ENCODE data around the gene NWD2.

NWD2 gene

DNA sequence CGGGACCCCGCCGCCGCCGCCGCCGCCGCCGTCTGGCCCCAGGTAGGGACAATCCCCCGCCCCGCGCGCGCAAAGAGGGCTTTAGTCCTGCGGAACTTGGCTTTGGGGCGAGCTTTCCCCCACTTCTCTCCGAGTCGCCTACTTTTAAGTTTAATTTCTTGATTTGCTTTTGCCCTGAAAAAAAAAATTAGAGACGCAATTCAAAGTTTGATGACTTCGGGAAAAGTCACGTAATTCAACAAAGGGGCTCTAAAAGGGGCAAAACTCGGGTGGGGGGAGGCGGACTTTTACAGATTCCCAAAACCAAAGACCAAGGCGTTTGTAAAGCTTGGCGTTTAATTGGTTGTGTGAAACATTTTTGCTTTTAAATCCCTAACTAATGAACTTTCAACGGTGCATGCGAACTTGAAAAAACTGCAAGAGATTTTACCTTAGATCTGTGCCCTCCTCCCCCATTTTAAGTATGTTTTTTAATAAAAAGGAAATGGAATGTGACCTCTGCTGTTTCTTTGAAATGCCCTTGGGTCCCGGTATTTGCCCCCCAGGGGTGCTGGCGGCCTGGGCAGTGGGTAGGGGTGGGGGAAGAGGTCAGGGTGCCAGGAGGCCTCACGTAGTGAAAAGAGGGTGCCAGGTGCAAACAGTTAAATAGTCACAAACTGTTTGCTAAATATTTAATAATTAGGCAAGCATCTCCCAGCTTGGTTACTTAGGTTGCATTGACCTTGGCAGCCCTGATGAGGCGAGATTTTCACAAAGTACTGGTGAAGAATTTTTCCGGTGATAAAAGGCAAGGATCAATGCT is 209.7 kb downstream of the NWD2 start:
- no peak for TF ChIP-seq GATA2 (IDR thresholded peaks at IDR 0.05; ENCODE audit: low read depth, low read length)
- no peak for TF ChIP-seq GATA3 (IDR thresholded peaks at IDR 0.05; ENCODE audit: low read depth, low read length)

DNA sequence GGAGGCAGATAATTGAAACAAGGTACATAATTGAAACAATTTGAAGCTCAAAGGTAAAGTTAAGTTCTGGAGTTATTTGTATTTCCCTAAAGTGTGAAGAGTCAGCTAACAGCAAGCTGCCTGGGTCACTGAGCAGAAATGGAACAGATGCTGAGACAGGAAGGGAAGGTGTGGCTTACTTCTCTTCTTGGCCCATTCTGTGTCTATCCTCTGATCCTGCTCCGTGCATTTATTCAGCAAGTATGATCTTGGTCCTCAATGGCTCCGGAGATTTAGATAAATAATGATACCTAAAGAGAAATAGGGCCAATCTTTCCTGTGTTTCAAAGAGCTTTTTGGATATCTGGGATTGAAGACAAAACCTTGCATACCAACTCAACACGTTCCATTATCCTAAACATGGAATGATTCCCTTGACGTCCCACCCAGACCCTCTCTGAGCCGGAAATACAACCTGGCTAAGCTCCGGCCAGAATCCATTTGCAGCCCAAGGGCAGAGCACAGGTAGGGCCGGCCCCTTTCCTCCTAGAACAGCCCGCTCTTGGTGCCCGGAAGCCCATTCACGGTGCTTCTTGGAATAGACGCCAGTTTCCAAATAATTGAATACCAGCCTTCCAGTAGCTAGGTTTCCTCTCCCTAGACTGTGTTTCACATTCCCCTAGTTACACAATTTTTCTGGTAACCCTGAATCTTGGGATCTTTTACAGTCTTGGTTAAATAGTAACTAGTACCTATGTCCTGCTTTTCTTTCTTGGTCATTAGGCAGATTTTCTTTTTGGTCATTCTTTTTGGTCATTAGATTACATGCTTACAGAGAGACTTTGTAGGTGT is 211.0 kb downstream of the NWD2 start:
- TF ChIP-seq GATA2 (IDR thresholded peaks at IDR 0.05; ENCODE audit: low read depth, low read length): no peak
- TF ChIP-seq GATA3 (IDR thresholded peaks at IDR 0.05; ENCODE audit: low read depth, low read length): no peak

DNA sequence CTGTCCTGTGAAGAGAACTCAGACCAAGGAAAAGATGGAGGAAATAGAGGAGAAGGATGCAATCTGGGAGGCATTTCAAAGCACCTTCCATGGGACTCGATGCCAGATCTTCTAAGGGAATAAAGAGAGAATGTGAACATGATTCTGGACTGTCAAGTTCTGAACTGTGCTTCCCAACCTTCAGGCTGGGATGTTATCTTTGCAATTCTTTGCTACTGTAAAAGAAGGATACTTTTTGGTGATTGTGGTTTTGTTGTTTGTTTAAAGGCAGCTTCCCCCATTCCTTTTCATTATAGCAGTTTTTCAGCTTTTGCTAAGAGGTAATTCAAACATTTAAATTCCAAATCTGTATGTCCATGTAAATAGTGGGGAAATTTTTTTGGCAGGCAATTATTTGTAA is 217.3 kb downstream of the NWD2 start:
- no peak for TF ChIP-seq GATA2 (IDR thresholded peaks at IDR 0.05; ENCODE audit: low read depth, low read length)
- TF ChIP-seq GATA3 (IDR thresholded peaks at IDR 0.05; ENCODE audit: low read depth, low read length): no peak

DNA sequence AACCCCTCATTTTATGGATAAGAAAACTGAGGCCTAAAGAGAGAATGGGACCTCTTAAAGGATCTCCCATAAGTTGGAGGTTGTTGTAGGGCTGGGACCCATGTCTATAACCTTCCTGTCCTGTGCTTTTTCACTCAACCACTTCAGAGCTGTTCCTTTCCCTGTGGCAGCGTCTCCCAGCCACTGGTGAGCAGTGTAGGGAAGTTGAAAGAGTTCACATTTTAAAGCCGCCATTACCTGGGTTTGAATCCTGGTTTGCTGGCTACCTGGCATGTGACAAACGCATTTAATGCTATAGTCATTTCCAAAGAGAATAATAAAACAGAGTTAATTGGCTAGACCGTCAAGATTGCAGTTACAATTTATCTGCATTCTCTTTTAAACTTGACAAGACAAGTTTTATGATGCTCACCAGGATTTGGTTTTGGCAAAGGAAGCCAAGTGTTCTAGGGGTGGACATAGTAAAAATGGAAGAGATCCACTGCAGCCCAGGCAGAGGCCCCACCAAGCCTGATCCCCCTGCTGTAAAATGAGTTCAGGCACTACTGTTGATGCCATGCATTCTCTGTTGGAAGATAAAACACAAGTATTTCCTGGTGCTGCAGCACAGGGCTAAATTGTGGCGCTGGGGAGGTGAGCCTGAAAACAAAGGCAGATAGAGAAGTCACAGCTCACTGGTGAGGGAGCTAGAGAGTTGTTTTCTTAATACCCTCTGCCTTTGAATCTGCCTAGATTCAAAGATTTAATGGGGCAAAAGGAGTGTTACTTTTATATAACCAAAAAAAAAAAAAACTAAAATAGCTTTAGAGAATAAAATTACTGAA is 218.7 kb downstream of the NWD2 start:
- TF ChIP-seq GATA3 (IDR thresholded peaks at IDR 0.05; ENCODE audit: low read depth, low read length) (no peak), GATA2 (IDR thresholded peaks at IDR 0.05; ENCODE audit: low read depth, low read length) (no peak)

DNA sequence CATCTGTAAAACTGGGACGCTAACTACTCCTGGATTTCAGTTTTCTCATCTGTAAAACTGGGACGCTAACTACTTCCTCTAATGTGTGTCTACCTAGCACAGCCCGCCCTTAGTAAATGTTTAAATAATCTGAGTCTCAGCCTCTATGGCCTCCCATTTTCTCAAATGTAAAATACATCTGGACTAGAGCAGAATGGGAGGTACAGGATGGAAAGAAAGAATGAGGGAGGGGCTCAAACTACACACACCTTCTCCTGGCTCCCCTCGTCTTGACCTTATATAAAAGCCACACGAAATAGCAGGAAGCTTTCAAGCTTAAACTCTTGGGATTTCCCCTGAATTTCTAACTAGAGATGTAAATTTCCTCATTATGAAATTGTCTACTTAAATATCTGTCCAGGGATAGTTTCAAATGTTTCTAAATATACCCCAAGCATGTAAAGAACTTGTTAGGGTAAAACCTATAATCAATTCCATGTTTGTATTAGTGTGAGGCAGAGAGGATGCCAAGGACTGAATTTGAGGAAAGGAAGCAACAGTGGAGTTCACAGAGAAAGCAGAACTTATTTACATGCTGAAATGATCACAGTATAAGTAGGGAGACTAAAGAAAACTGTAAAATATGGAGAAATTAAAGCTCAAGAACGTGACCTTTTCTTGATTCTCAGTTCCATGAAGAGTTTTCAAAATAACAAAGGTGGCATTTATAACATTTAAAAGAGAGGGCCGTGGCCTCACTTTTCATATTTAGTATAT is 220.0 kb downstream of the NWD2 start:
- TF ChIP-seq GATA2 (IDR thresholded peaks at IDR 0.05; ENCODE audit: low read depth, low read length) (no peak), GATA3 (IDR thresholded peaks at IDR 0.05; ENCODE audit: low read depth, low read length) (no peak)

DNA sequence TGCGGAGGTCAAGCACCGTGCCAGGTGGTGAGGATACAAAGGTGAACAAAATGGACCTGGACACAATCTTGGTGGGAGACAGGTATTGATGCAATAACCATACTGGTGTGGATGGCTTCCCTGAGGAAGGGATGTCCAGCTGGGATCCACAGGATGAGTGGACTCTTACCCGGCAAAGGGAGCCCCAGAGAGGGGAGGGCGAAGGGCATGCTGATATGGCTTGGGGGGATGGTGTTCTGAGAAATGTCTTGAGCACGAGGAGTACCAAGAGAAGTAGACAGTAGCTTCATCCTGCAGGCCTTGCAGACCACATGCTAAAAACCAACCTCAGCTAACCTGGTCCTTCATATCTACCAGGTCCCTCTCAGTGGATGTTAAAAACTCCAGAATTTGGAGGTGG is 220.8 kb downstream of the NWD2 start:
- no peak for TF ChIP-seq GATA2 (IDR thresholded peaks at IDR 0.05; ENCODE audit: low read depth, low read length)
- no peak for TF ChIP-seq GATA3 (IDR thresholded peaks at IDR 0.05; ENCODE audit: low read depth, low read length)

DNA sequence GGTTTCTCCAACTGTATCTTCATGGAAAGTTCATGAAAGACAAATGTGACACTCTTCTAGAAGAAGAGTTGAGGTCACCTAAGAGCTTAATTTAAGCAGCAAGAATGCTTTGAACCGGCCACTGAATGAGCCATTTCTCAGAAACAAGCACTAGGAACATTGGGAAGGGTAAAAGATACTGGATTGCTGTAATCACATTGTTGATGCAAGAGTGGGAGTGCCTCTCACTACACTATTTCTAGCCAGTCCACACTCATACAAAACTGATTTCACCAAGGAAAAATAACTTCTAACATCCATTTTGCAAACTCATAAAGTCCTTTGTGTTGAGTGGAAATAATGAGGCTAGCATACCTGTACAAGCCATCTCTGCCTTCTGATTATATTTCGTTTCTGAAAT is 221.3 kb downstream of the NWD2 start:
- TF ChIP-seq GATA2 (IDR thresholded peaks at IDR 0.05; ENCODE audit: low read depth, low read length): no peak
- no peak for TF ChIP-seq GATA3 (IDR thresholded peaks at IDR 0.05; ENCODE audit: low read depth, low read length)

DNA sequence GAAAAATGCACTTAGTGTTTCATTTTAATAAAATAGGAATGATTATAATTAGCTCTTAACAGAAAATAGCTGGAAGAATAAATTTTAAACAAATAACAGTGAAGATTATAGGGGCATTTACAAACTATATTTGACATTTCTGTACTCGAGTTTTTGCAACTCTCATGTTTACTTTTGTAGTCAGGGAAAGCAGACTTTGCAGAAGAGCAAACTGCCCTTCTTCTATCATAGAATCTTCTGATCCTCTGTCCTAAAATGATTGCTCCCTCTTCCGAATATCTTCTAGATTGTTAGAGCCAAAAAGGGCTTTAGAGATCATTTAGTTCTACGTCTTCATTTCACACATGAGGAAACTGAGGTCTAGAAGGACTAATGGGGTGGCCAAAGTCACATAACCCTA is 222.7 kb downstream of the NWD2 start:
- TF ChIP-seq GATA2 (IDR thresholded peaks at IDR 0.05; ENCODE audit: low read depth, low read length): no peak
- no peak for TF ChIP-seq GATA3 (IDR thresholded peaks at IDR 0.05; ENCODE audit: low read depth, low read length)

DNA sequence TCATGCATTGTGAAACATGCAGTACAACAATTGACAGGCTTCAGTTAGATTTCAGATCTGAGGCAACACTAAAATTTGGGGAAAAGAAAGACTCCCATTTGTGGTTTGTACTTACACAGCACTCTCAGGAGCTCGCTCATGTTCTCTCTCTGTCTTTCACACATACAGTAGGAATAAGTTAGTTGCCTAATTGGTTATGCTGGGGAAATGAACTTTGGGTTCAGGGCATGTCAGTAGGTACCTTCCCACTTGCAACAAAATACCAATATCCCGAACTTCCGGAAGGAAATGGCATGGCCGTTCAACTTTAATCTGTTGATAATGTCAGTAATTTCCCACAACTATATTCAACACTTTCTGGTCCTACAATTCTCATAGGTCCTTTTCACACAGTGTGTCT is 223.3 kb downstream of the NWD2 start:
- TF ChIP-seq GATA2 (IDR thresholded peaks at IDR 0.05; ENCODE audit: low read depth, low read length): no peak
- no peak for TF ChIP-seq GATA3 (IDR thresholded peaks at IDR 0.05; ENCODE audit: low read depth, low read length)

DNA sequence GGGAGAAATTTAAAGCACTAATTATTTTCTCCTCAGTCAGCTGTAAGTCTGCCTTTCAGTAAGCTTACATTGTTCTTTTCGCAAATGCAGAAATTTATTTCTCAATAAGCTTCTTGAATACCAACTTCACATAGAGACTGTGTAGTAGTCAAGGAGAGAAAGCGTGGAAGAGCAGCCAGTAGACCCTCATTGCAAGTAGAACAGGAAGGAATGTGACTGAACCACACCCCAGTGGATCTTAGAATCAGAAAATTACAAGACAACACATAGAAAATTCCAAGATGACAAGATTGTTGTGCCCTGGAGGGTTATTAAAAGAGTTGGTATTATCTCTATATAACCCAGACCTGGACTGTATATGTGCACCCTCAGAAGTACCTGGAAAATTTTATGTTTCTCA is 224.7 kb downstream of the NWD2 start:
- TF ChIP-seq GATA3 (IDR thresholded peaks at IDR 0.05; ENCODE audit: low read depth, low read length): no peak
- TF ChIP-seq GATA2 (IDR thresholded peaks at IDR 0.05; ENCODE audit: low read depth, low read length): no peak

DNA sequence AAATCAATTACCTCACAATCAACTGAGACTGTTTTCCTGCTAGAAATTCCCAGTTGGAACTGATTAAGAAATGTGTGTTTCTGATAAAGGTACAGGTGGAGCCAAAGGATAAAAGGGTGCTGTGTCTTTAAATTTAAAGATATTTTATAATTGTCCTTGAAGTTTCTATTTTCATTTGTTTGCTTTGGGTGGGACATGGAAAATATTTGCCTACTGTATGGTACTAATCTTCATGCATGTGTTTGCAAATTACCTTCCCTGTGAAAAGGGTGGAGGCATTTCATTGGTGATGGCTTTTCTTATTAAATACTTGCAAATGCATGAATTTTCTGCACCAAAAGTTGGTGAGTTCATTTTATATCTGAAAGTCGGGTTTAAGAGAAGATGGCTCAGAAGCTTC is 225.7 kb downstream of the NWD2 start:
- TF ChIP-seq GATA3 (IDR thresholded peaks at IDR 0.05; ENCODE audit: low read depth, low read length) (no peak), GATA2 (IDR thresholded peaks at IDR 0.05; ENCODE audit: low read depth, low read length) (no peak)

DNA sequence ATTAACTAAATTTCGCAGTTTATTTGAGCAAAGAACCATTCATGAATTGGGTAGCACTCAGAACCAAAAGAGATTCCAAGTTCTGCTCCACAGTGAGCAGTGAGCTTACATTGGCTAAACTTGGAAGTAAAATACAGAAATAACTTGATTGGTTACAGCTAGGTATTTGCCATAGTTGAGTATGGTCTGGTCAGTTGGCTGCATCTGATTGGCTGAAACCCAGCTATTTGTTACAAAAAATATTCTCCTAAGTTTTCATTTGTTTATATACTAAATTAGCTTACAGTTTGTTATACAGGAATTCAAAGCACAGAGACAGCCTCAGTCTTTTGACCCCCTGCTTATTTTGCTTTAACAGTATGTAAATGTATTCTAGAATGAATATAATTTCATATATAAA is 226.6 kb downstream of the NWD2 start:
- TF ChIP-seq GATA2 (IDR thresholded peaks at IDR 0.05; ENCODE audit: low read depth, low read length) (no peak), GATA3 (IDR thresholded peaks at IDR 0.05; ENCODE audit: low read depth, low read length) (no peak)

DNA sequence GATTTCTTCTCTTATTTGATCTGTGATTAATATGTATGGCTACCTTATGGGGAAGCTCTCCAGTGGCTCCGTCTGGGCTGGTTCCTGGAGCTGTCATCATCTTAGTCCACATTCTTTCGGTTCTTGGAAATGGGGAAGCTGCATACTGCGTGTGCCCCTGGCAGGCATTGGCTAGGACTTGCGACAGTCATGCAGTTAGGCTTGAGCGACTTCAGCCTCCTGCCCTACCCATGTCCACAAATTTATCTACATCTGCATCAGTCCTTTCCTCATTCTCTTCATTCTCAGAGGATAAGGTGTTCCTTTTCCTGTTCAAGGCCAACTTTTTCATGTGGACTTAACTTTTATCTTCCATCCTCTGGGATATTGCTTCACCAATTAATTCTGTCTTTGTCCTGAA is 227.4 kb downstream of the NWD2 start:
- TF ChIP-seq GATA2 (IDR thresholded peaks at IDR 0.05; ENCODE audit: low read depth, low read length) (no peak), GATA3 (IDR thresholded peaks at IDR 0.05; ENCODE audit: low read depth, low read length) (no peak)

Data from SH-SY5Y (cell line).